Bronchial epithelial cell (primary cell): ENCODE data around the gene HMCES. TPM values are rescaled to one million over a fixed set of nuclear protein-coding genes. Genes with fewer than 3 reads are reported as not detected.

ENCODE experiments used
- DNase-seq: peaks from one replicate; pipeline ENCODE4 v3.0.0-alpha.2; 2010; ENCODE audit warnings: low read depth
- FAIRE-seq: peaks from 2 replicates; lab custom pipeline; 2011; peaks lifted over from hg19 to GRCh38; lab: Jason Lieb, UNC
- H3K27me3 ChIP-seq: 2 replicates; pipeline ENCODE4 v1.5.1; 2011; ENCODE audit warnings: low read length; ENCODE audit not compliant: control insufficient read depth, insufficient read depth
- H3K36me3 ChIP-seq: 2 replicates; pipeline ENCODE4 v1.5.1; 2011; ENCODE audit warnings: low read length; ENCODE audit not compliant: control insufficient read depth, insufficient read depth
- H3K4me3 ChIP-seq: 2 replicates; pipeline ENCODE4 v1.5.1; 2011; ENCODE audit warnings: mild to moderate bottlenecking, low read depth, low read length, control low read depth
- CTCF ChIP-seq: IDR thresholded peaks from 2 replicates; pipeline ENCODE4 v1.5.1; 2011; ENCODE audit warnings: mild to moderate bottlenecking, moderate library complexity, low read length, control low read depth, inconsistent platforms; ENCODE audit not compliant: insufficient read depth, severe bottlenecking
- total RNA-seq: library from RNA; depleted of rRNA; stranded (reverse); fragments of >200 nt; gene quantifications from 2 replicates; pipeline ENCODE4 v1.2.1, GENCODE V29; 2014

Gene HMCES
- total RNA-seq, 1 donor from 2014 or later = 30.5 TPM

GRCh38 chr3:129234441-129234840 lies 44.2 kb upstream of the HMCES start:
- FAIRE-seq = no peak
- H3K27me3 ChIP-seq = no peaks in the 10 kb centered on the region
- DNase-seq = no peak
- TF ChIP-seq CTCF = no peak
- H3K36me3 ChIP-seq = no peaks in the 10 kb centered on the region
- no peak overlapping the region for H3K4me3 ChIP-seq

- FAIRE-seq = no peak
- no peak for TF ChIP-seq CTCF
- no peaks in the 10 kb centered on the region for H3K36me3 ChIP-seq
- no peak overlapping the region for H3K4me3 ChIP-seq
- no peaks in the 10 kb centered on the region for H3K27me3 ChIP-seq
- DNase-seq = no peak
Measured at GRCh38 chr3:129235344-129235917, 43.2 kb upstream of the HMCES start.

- TF ChIP-seq CTCF = no peak
- no peak overlapping the region for H3K4me3 ChIP-seq
- peak; percentile 72 for DNase-seq
Measured at GRCh38 chr3:129238945-129239705, 39.5 kb upstream of the HMCES start.

GRCh38 chr3:129239991-129240390 lies 38.7 kb upstream of the HMCES start:
- no peak for TF ChIP-seq CTCF
- H3K4me3 ChIP-seq = no peak overlapping the region
- DNase-seq = no peak
- no peaks in the 10 kb centered on the region for H3K27me3 ChIP-seq
- no peak for FAIRE-seq
- H3K36me3 ChIP-seq = no peaks in the 10 kb centered on the region

More at GRCh38 chr3:129238945-129239705, 39.5 kb upstream of the HMCES start:
- no peak for FAIRE-seq
- Histone ChIP-seq H3K36me3 (no peaks in the 10 kb centered on the region), H3K27me3 (no peaks in the 10 kb centered on the region)

GRCh38 chr3:129240436-129240835 lies 38.2 kb upstream of the HMCES start:
- TF ChIP-seq CTCF = no peak
- H3K27me3 ChIP-seq = no peaks in the 10 kb centered on the region
- H3K4me3 ChIP-seq = no peak overlapping the region
- DNase-seq (peak; percentile 32), FAIRE-seq (no peak)
- no peaks in the 10 kb centered on the region for H3K36me3 ChIP-seq
